Activated T-helper 1 cell treated with anti-CD3 and anti-CD28 coated beads, Interleukin-12 subunit alpha, Interleukin-12 subunit beta, Interleukin-2, Interleukin-4 antibody, amounts not matched to agents 30 ng/mL and 10 ng/mL and 1 ng/mL, durations not matched to agents 14 hours and 24 hours and 36 hours (primary cell): ENCODE data around the gene ISOC2. TPM values are rescaled to one million over a fixed set of nuclear protein-coding genes. Genes with fewer than 3 reads are reported as not detected.
A peak's percentile ranks its signal among the peaks of the same experiment; 100 is the strongest.

ENCODE experiments used
- DNase-seq: peaks from one replicate; pipeline ENCODE4 v3.0.0; 2021; ENCODE audit warnings: low spot score
- H3K27ac Mint-ChIP-seq: one replicate; pipeline ENCODE4 v1.8.0; 2021; ENCODE audit warnings: mild to moderate bottlenecking, mixed read lengths
- H3K27me3 Mint-ChIP-seq: one replicate; pipeline ENCODE4 v1.8.0; 2022; ENCODE audit warnings: mild to moderate bottlenecking, moderate library complexity, mixed read lengths; ENCODE audit not compliant: insufficient read depth
- H3K36me3 Mint-ChIP-seq: one replicate; pipeline ENCODE4 v1.8.0; 2021; ENCODE audit warnings: low read depth, mixed read lengths
- H3K4me1 Mint-ChIP-seq: one replicate; pipeline ENCODE4 v1.8.0; 2021; ENCODE audit warnings: low read depth, mixed read lengths
- H3K4me3 Mint-ChIP-seq: one replicate; pipeline ENCODE4 v1.8.0; 2021; ENCODE audit warnings: mild to moderate bottlenecking, moderate library complexity, mixed read lengths
- H3K9me3 Mint-ChIP-seq: one replicate; pipeline ENCODE4 v1.8.0; 2021; ENCODE audit warnings: mixed read lengths
- intact Hi-C: fragments of 100-400 bp; cut with micrococcal nuclease; formaldehyde crosslinking; loops from one replicate; pipeline ENCODE4 v1.15.1; 2024
- total RNA-seq: library from RNA; stranded (reverse); gene quantifications from 2 replicates; pipeline ENCODE4 v1.2.3, GENCODE V29; 2022

The ISOC2 gene
- total RNA-seq, 1 donor from 2014 or later: 34.3 TPM

GRCh38 chr19:55486971-55487923, 25.8 kb upstream of the ISOC2 start:
- no peak for DNase-seq
- peak overlapping the region; percentile 54 for H3K4me3 Mint-ChIP-seq
- intact Hi-C loops: no loop called here
- no peaks in the 10 kb centered on the region for H3K9me3 Mint-ChIP-seq
- H3K27ac Mint-ChIP-seq: peak overlapping the region; percentile 66
- peaks cover 2% of the 10 kb centered on the region for H3K27me3 Mint-ChIP-seq
- peaks cover 11% of the 10 kb centered on the region for H3K4me1 Mint-ChIP-seq
- H3K36me3 Mint-ChIP-seq: no peaks in the 10 kb centered on the region

- Mint-ChIP-seq H3K27me3 (no peaks in the 10 kb centered on the region), H3K27ac (peak overlapping the region; percentile 63), H3K4me1 (peaks cover 11% of the 10 kb centered on the region), H3K4me3 (peak overlapping the region; percentile 80), H3K9me3 (no peaks in the 10 kb centered on the region), H3K36me3 (no peaks in the 10 kb centered on the region)
- no peak for DNase-seq
- intact Hi-C loops: no loop called here
Measured at GRCh38 chr19:55486043-55486970, 24.9 kb upstream of the ISOC2 start.

GRCh38 chr19:55485439-55486011, 24.1 kb upstream of the ISOC2 start:
- Mint-ChIP-seq H3K9me3 (no peaks in the 10 kb centered on the region), H3K4me3 (peak overlapping the region; percentile 80), H3K27me3 (no peaks in the 10 kb centered on the region), H3K27ac (peak overlapping the region; percentile 48), H3K36me3 (no peaks in the 10 kb centered on the region), H3K4me1 (peaks cover 11% of the 10 kb centered on the region)
- intact Hi-C loops: loop anchor here (1.0 kb wide), 2 partner anchors 9 to 24 kb away; partner anchors contain the start of genes ISOC2 and ZNF628
- DNase-seq: no peak

DNA sequence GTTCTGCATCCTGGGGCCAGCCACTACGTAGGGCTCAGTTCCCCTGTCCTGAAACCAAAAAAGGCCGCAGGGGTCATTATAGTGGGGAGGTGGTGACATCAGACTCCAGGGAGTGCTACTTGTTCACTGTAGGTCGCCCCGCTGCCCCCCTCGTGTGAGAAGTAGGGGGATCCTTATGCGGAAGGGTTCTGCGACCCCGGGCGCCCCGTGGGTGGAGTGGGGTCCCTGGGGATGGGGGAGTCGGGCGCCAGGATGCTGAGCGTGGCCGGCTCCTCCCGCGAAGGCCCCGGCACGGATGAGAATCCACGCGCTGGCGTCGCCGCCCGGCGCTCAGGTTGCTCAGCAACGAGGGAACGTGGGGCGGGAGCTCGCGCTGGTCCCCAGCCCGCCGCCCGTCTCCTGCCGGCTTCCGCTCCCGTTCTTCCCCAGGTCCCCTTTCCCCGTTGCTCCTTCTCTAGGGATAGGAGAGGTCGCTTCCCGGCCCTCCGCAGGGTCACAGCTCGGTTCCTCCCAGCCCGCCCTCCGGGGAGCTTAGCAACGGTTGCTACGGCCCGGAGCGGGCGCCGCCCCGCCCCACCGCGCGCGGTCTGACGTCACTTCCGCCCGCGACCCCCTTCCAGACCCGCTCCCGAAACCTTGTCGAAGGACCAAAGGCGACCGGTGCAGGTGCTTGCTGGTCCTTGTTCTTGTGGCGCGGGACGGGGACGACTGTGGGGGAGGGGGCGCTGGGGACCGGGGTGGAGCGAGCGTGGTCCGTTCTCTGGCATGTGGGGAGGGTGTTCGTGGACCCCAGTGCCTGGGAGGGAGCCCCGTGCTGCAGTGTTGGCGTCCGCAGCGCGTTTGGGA, 23.4 kb upstream of the ISOC2 start, which contains the start of gene NAT14:
TSS of gene NAT14 (plus strand) at position 596 of the 846 bp plus-strand sequence. CDS start 521 bp downstream, outside the sequence.
- Mint-ChIP-seq H3K27ac (peak within 1 kb of the TSS; percentile 55), H3K36me3 (no peaks in the 10 kb centered on the region), H3K4me3 (peak within 1 kb of the TSS; percentile 80), H3K9me3 (no peaks in the 10 kb centered on the region), H3K4me1 (peaks cover 11% of the 10 kb centered on the region), H3K27me3 (no peaks in the 10 kb centered on the region)
- DNase-seq: peak; percentile 64
- intact Hi-C loops: loop anchor here (1.0 kb wide), 2 partner anchors 9 to 24 kb away; partner anchors contain the start of genes ISOC2 and ZNF628

- DNase-seq: no peak
- peak overlapping the region; percentile 65 for H3K4me3 Mint-ChIP-seq
- intact Hi-C loops: no loop called here
- H3K27ac Mint-ChIP-seq: no peak overlapping the region
- peaks cover 14% of the 10 kb centered on the region for H3K4me1 Mint-ChIP-seq
- no peaks in the 10 kb centered on the region for H3K27me3 Mint-ChIP-seq
- H3K9me3 Mint-ChIP-seq: no peaks in the 10 kb centered on the region
- H3K36me3 Mint-ChIP-seq: no peaks in the 10 kb centered on the region
Measured at GRCh38 chr19:55483706-55484592, 22.5 kb upstream of the ISOC2 start.

DNA sequence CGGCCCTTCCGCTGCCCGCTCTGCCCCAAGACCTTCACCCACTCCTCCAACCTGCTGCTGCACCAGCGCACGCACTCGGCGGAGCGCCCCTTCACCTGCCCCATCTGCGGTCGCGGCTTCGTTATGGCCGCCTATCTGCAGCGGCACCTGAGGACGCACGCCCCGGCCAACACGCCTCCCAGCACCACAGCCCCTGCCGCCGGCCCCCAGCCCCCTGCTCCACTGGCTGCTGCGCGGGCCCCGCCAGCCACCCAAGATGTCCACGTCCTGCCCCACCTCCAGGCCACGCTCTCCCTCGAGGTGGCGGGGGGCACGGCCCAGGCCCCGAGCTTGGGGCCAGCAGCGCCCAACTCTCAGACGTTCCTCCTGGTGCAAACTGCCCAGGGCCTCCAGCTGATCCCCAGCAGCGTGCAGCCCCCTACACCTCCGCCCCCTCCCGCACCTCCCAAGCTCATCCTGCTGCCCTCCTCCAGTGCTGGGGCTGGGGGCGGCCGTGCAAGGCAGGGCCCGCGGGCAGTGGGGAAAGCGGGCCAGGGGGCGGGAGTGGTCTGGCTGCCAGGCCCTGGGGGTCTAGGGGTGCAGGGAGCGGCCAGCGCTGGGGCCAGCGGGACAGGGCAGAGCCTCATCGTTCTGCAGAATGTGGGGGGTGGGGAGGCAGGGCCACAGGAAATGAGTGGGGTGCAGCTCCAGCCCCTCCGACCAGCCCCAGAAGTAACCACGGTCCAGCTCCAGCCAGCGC, 21.7 kb upstream of the ISOC2 start:
- H3K4me3 Mint-ChIP-seq: no peak overlapping the region
- DNase-seq: no peak
- H3K9me3 Mint-ChIP-seq: no peaks in the 10 kb centered on the region
- peaks cover 22% of the 10 kb centered on the region for H3K4me1 Mint-ChIP-seq
- intact Hi-C loops: no loop called here
- no peaks in the 10 kb centered on the region for H3K27me3 Mint-ChIP-seq
- no peaks in the 10 kb centered on the region for H3K36me3 Mint-ChIP-seq
- H3K27ac Mint-ChIP-seq: no peak overlapping the region

GRCh38 chr19:55482156-55482961, 20.9 kb upstream of the ISOC2 start:
- no peaks in the 10 kb centered on the region for H3K36me3 Mint-ChIP-seq
- intact Hi-C loops: no loop called here

DNA sequence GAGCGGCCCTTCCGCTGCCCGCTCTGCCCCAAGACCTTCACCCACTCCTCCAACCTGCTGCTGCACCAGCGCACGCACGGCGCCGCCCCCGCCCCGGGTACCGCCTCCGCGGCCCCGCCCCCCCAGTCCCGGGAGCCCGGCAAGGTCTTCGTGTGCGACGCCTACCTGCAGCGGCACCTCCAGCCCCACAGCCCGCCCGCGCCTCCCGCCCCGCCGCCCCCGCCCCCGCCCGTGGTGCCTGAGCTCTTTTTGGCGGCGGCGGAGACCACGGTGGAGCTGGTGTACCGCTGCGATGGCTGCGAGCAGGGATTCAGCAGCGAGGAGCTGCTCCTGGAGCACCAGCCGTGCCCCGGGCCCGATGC, 20.3 kb upstream of the ISOC2 start:
- Mint-ChIP-seq H3K27ac (no peak overlapping the region), H3K9me3 (no peaks in the 10 kb centered on the region), H3K4me1 (peaks cover 24% of the 10 kb centered on the region), H3K36me3 (no peaks in the 10 kb centered on the region), H3K27me3 (no peaks in the 10 kb centered on the region), H3K4me3 (no peak overlapping the region)
- no peak for DNase-seq
- intact Hi-C loops: no loop called here

More at GRCh38 chr19:55482156-55482961, 20.9 kb upstream of the ISOC2 start:
- no peak for DNase-seq
- Mint-ChIP-seq H3K27ac (no peak overlapping the region), H3K4me1 (peaks cover 25% of the 10 kb centered on the region), H3K9me3 (no peaks in the 10 kb centered on the region), H3K27me3 (no peaks in the 10 kb centered on the region), H3K4me3 (no peak overlapping the region)

DNA sequence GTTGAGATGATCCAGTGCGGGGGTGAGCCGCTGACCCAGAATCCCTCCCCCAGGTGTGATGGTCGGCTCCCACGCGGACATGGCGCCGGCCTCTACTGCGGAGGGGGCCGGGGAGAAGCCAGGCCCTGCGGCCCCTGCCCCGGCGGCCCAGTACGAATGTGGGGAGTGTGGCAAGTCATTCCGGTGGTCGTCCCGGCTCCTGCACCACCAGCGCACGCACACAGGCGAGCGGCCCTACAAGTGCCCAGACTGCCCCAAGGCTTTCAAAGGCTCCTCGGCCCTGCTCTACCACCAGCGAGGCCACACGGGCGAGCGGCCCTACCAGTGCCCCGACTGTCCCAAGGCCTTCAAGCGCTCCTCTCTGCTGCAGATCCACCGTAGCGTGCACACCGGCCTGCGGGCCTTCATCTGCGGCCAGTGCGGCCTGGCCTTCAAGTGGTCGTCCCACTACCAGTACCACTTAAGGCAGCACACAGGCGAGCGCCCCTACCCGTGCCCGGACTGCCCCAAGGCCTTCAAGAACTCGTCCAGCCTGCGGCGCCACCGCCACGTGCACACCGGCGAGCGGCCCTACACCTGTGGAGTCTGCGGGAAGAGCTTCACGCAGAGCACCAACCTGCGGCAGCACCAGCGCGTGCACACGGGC, 19.8 kb upstream of the ISOC2 start:
- Mint-ChIP-seq H3K9me3 (no peaks in the 10 kb centered on the region), H3K4me3 (no peak overlapping the region), H3K27ac (no peak overlapping the region), H3K27me3 (no peaks in the 10 kb centered on the region), H3K4me1 (peaks cover 24% of the 10 kb centered on the region), H3K36me3 (no peaks in the 10 kb centered on the region)
- intact Hi-C loops: no loop called here
- DNase-seq: no peak
